SK-N-DZ (cell line): ENCODE measurements around the gene OR56A1. TPM values are rescaled to one million over a fixed set of nuclear protein-coding genes. Genes with fewer than 3 reads are reported as not detected.
"Not testable (repeated sequence)": the region's sequence is repeated elsewhere in the genome, so short reads cannot be mapped to it uniquely, and the experiment has no call there.

Experiments
- DNase-seq: peaks from one replicate; pipeline ENCODE4 v3.0.0-alpha.2; 2015; ENCODE audit warnings: low spot score
- polyA plus RNA-seq, 2 experiments: library from polyadenylated mRNA; depleted of rRNA; stranded (reverse); fragments of >200 nt; gene quantifications; 2 replicates each; pipeline ENCODE4 v1.2.3, GENCODE V29; 2014

OR56A1 gene, protein sequence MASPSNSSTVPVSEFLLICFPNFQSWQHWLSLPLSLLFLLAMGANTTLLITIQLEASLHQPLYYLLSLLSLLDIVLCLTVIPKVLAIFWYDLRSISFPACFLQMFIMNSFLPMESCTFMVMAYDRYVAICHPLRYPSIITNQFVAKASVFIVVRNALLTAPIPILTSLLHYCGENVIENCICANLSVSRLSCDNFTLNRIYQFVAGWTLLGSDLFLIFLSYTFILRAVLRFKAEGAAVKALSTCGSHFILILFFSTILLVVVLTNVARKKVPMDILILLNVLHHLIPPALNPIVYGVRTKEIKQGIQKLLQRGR
- polyA plus RNA-seq (2014; cell fraction: cytosol; rRNA removed), result not detected in 2 replicates
- polyA plus RNA-seq (2014; cell fraction: nucleus; rRNA removed), result not detected in 2 replicates

DNA sequence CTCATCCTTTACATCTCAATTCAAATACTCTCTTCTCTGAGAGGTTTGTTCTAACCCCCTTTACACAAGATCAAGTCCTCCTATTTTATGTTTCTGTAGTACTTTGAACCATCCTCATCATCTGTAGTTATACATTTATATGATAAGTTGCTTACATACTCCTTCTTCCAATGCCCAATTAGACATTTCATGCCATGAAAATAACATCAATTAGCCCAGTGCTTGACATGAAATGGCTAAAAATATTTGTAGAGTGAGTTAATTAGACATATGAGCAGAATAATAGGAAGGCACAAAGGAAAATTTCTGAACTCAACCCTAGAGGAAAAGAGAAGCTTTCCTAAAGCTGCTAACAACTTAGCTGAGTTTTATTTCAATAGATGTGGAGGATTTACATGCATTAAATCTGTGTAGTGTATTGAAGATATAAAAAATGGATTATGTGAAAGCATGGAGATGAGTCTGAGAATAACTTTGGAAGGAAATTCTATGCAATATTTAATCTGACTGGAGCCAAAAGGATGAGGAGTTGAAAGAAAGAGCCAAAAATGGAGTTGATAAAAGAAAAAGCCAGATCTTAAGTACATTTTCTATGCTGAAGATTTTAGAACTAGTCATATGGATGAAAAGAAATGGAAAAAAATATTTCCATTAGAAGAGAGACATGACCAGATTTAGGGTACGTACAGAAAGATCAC lies at the start of gene OR56A1:
OR56A1 (minus strand) TSS at position 51 of the 698 bp plus-strand sequence. CDS start 3,066 bp downstream, outside the sequence.
- no peak for DNase-seq

DNA sequence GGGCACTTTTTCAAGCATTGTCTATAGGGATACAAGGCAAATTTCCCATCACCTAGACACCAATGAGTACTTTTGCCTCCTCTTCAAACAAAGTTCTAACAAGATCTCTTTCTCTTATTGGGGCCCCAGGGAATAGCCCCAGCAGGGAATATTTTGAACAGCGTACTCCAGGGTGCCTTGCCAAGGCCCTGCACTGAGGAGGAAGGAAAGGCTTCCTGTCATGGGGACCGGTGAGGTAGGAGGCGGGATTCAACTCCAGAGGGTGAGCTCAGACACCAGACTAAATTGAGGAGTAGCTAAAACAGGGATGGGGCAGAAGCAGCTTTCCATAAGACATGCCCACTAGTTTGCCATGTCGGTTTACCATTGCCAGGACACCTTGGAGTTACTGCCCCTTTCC lies 48.9 kb upstream of the OR56A1 start:
- no peak for DNase-seq

DNA sequence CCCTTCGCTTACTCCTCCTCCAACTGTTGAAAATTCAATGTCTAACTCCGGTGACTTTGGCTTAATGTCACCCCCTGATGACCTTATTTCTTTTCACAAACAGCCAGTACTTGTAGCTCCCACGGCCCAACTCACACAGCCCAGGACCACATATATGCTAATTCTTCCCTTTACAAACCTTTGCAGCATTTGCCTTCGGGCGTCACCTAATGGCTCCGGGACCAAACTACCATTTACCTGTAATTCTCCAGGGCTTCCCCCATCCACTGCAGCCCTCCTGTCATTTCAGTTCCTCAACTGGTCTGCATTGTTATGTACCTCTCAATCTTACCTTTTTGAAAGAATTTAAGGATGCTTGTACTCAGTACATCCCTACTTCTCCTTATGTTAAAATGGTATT lies 47.2 kb upstream of the OR56A1 start:
- DNase-seq, result no peak

DNA sequence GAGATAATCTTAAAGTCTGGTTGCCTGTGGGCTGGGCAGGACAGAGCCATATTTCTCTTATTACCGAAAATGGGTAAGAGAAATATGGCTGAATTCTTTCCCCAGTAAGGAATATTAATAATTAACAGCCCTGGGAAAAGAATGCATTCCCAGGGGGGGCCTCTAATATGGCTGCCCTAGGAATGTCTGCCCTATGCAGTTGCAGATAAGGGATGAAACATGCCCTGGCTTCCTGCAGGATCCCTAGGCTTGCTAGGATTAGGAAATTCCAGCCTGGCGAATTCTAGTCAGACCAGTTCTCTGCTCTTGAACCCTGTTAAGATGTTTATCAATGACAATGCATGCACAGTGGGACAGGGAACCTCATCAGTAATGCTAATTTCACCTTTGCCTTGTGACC lies 45.9 kb upstream of the OR56A1 start:
- not testable (repeated sequence) for DNase-seq

DNA sequence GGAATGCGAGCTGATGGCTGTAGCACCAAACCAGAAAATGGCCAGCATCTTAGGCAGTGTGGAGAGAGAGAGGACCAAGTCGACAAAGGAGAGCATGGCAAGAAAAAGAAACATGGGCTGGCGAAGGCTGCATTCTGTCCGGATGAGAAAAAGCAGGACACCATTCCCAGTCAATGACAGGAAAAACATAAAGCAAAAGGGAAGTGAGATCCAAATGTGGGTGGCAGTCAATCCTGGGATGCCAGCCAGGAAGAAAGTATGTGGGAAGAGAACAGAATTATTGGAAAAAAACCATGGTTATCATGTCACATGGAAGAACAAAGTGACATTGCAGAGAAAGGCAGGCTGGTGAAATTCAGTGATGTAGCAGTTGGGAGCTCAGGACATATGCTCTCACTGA lies 36.9 kb upstream of the OR56A1 start:
- DNase-seq, result no peak

DNA sequence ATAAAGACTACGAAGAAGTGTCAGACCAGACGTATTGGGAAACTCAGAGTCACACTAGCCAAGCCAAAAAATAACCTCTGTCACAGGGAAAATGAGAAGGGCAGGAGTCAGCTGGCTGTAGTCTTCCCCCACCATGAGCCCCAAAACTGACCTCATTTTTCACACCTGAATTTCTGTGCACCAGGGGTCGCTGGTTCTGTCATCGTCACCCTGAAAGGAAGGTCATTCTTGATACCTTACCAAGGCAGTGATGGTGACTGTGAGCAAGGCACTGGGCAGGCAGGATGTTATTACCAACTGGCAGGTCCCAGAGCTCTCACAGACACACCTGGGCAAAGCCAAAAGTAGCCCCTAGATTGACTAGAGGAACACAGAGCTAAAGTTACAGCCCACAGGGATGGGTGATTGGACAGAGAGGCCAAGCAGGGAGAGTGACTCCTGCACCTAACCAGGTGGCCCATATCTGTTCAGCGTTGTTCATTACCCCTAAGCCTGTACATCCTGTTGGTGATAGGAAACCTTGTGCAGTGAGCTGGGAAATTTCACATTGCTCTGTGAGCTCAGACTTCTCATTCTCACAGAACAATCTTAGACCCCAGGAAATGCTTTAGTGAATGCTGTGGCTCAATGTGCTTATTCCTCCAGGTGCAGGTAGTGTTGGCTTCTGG lies 32.3 kb upstream of the OR56A1 start:
- DNase-seq, result no peak

DNA sequence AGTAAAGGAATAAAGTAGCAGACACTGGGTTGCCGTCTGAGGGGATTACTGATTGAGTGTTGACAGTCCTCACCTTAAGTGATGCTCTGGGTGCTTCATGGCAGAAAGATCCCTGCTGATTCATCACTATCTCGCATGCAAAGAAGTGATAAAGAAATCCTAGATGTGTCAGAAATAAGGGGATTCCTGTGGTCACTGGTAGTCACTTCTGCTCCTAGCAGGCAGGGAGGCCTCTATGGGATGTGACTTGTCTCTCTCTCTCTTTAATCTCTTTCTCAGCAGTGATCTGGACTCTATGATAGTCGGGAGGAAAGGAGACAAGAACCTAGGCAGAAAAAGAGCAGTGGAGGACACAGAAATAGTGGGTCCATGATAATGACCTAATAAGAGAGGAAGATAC lies 30.9 kb upstream of the OR56A1 start:
- no peak for DNase-seq

DNA sequence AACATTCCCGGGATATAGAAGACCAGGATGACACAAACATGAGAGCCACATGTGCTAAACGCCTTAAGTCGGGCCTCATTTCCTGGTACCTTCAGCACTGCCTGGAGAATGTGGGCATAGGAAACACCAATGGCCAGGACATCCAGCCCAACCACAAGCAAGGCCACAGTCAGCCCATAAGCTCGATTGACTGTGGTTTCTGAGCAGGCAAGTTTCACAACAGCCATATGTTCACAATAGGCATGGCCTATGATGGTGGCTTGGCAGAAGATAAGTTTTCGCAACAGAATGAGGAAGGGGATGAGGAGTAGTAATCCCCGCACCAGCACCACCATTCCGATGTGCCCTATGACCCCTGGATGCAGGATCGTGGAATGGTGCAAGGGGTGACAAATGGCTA lies 26.9 kb upstream of the OR56A1 start:
- no peak for DNase-seq

DNA sequence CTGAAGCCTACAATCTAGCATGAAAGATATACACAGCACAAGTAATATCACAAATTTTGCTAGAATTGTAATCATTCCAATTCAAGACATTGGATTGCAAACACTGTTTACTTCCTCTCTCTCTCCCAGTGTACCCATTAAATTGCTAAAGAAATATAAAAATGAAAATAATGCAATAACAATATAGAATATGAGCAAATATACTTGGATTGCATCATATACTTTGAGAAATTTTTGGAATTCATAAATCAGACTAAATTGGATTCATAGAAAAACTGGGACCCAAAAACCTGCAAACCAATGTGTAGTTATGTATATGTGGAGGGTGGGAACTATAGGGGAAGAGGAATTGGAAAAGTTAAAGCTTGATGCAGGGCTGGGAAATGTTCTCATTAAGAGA lies 25.0 kb upstream of the OR56A1 start:
- no peak for DNase-seq

DNA sequence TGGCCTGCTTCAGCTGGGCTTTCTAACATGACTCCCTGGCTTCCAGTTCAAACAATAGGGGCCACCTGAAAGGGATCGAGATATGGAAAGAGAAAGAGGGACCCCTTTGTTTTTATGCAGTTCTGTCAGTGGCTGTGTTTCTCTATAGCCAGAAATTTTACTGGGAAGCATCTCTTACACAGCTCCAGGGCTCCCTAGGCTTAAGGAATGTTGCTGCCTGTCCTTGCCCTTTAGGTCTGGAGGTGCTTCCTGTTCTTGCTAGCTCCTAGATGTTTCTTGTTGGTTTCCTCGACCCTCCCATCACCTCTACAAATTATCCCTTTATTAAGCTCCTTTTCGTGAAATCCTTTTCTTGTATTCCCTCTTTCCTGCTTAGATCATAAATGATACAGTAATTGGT lies 21.8 kb upstream of the OR56A1 start:
- no peak for DNase-seq

DNA sequence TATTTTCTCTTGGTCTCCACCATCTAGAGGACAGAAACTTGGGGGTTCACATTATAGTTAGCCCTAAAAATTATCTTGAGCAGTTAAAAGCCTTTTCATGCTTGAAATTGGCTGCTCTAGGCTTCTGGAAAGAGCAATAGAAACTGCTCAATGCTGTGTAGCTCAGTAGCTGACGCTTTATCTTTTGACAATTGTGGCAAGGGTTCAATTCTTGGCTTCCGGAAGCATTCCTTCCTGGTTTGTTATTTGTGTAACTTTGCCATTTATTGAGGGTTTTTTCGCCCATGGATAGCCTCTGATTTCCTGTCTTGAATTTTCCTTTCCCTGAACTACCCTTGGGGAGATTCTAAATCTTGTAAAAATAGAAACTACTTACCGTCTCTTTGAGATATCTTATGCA lies 10.3 kb upstream of the OR56A1 start:
- no peak for DNase-seq

DNA sequence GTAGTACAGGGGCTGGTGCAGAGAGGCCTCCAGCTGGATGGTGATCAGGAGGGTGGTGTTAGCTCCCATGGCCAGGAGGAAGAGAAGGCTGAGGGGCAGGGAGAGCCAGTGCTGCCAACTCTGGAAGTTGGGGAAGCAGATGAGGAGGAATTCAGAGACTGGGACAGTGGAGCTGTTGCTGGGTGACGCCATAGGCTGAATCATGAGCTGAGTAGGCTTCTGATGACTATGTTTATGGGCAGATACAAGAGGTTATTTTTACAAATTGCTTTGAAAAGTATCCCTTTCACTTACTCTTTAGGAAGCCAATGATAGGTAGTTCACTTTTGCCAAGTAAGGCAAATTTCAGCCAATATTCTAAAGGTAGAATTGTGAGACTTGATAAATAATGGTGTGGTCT lies 3.1 kb downstream of the OR56A1 start:
- DNase-seq, result no peak

DNA sequence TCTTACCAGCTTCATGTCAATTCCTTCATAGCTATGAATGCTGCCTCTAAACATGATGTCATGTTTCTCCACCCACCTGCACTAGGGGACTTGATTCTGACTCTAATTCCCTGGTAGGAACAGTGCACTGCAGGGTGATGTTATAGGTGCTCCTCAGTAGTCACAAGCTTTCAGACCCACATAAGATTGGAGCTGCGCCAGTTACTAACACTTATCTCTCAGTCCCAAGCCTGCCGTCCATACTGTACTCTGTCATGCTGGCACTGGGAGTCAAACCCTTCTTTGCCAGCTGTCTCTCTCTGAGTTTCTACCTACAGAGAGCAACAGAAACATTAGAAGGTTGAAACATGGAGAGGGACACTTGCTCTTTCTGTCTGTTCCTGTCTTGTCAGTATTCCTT lies 5.5 kb downstream of the OR56A1 start:
- DNase-seq, result no peak

DNA sequence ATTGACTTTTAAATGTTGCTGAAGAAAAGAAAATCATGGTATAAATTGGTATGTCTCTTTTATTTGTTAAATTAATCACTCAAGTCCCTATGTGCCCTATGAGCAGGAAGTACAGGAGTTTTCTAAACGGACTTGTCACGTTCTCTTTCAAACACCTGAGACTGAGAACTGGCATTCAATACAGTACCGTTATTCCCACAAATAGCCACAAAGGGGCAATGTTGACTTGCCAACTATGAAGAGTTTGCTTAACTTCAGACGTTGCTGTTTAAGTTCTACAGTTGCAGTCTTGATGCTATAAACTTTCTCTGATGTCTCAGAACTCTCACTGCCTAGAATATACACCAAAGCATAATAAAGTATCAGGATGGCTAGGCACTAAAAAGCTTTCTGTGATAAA lies 7.6 kb downstream of the OR56A1 start:
- peak; percentile 9 for DNase-seq

DNA sequence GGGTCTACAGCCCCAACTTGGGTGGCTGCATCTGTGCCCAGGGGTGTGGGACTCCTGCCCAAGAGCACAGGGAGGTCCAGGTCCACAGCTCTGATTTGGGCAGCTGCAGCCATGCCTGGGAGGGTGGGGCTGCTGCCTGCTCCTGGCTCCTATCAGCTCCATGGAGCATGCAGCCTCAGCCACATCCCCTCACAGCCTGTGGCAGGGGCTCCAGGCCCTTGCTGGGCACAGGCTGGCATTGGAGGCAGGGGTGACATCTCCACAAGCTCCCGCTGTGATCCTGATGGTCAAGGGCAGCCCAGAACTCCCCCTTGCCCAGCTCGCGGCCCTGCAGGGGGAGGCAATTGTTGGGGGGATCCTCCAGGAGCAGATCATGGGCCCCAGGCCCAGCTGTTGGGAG lies 17.5 kb downstream of the OR56A1 start:
- no peak for DNase-seq

DNA sequence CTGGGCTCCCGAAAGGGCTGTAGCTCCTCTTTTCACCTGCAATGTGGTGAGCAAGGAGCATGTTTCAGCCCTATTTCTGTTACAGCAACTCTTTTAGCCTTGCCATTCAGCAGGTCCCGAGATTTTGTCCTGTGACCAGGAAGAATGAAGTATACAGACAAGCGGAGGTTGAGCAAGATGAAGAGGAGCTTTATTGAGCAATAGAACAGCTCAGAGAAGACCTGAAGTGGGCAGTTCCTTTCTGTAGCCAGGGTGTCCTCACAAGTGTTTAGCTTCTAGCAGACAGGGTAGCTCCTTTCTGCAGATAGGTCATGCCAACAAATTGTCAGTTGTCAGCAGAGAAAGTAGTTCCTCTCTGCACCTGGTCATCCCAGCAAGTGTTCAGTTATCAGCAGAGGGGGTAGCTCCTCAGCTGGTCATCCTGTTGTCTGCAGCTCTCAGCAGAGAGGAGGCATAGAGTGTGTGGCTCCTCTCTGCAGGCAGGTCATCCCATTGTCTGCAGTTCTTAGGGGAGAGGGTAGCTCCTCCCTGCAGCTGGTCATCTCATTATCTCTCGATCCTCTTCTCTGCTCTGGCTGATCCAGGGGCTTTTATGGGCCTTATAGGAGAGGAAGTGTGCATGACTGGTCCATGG lies 18.4 kb downstream of the OR56A1 start:
- no peak for DNase-seq

DNA sequence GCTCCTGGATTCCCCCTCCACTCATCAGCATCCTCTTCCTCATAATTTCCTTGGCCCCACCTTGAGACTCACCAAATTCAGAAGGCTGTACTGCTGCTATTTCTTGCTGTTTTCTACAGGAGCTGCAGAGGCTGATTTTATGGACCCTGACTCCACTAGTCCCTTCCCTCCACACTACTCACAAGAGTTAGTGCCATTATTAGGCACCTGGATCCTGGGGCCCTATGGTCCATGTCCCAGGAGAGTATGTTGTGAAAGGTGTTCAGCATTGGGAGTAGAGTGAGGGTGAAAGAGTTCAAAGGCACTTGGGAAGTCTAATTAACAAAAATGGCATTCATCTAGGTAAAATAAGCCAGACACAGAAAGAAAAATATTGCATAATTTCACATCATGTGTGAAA lies 23.7 kb downstream of the OR56A1 start, which contains the start of gene OR56A4:
OR56A4 (minus strand) TSS at position 101 of the 400 bp plus-strand sequence. CDS start 3,954 bp downstream, outside the sequence.
- DNase-seq, result no peak

DNA sequence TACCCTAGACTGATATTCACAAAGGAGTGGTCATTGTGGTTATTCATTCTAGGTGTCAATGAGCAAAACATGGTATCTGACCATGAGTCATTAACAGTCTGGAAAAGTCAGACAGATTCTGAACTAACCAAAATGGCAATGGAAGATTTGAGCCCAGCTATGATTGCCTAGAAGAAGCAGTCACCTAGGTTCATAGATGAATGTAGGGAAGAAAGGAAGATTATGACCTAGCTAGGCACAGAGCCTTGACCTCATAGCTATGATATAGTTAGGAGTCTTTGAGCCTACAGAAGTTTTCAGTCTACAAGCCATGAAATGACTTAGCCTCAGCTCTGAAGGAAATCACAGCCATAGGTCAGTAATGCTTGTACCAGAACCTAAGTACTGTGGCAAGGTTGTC lies 24.2 kb downstream of the OR56A1 start:
- DNase-seq, result no peak

DNA sequence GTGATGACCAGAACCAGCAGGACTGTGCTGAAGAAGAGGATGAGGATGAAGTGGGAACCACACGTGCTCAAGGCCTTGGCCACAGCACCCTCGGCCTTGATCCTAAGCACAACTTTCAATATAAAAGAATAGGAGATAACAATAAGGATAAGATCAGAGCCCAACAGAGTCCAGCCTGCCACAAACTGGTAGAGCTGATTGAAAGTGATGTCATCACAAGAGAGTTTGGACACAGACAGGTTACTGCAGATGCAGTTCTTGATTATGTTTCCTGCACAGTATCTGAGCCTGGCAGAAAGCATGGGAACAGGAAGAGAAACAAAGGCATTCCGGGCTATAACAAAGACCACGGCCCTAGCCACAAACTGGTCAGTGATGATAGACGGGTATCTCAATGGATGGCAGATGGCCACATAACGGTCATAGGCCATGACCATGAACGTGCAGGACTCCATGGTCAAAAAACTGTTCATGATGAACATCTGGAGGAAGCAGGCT lies 28.3 kb downstream of the OR56A1 start:
- no peak for DNase-seq

DNA sequence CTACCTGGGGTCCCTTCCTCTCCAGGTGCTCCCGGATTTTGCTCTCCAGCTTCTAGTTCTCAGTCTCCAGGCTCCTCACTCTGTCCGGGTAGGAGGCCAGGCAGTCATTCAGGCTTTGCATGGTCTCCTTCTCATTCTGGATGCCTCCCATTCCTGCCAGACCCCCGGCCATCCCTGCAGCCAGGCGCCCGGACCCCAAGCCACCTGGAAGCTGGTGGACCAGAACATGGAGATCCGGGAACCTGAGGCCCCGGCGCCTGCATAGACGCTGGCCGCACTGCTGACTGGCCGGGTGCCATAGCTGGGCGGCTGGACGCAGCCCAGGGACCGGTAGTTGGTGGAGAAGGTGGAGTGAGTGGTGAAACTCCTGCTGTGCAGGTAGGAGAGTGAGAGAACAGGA lies 35.8 kb downstream of the OR56A1 start:
- no peak for DNase-seq

DNA sequence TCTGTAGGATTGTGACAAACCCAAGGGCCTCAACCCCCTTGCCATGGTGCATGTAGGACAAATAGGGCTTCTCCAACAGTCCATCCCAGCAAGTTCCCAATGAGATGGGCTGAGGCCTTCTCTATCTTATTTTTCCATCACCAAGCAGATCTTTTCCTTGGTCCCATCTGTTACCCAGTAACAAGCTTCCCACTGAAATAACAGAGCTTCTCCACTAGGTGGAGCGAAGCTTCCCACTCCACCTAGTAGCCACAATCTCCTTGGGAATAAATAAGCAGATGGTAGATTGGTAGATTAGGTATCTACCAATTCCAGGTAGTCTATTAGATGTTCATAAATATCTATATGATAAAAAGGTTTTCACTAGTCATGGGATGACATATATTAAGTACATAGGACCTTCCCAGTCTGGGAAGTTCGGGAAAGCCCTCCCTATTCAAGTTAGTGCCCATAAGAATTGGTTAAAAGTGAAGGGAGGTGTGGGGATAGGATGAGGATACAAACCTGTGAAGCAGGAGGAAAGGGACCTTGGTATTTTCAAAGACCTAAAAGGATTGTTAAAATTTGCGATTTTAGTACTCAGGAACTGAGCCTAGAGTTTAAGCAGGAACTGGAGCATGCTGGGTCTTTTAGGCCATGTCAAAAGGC lies 37.8 kb downstream of the OR56A1 start:
- DNase-seq, result peak; percentile 7
